Neural progenitor cell (in vitro differentiated cells): ENCODE results near the gene NUBPL. TPM values are rescaled to one million over a fixed set of nuclear protein-coding genes. Genes with fewer than 3 reads are reported as not detected.
"Not testable (repeated sequence)": the region's sequence is repeated elsewhere in the genome, so short reads cannot be mapped to it uniquely, and the experiment has no call there.

ENCODE experiments used
- DNase-seq: peaks from one replicate; pipeline ENCODE4 v3.0.0-alpha.2; 2016; ENCODE audit warnings: low spot score
- H2AFZ ChIP-seq: fragments of 200-600 bp; sonication (generic); replicated peaks from 2 replicates; pipeline ENCODE4 v1.6.1; 2016; ENCODE audit warnings: antibody characterized with exemption
- H3F3A ChIP-seq: fragments of 200-600 bp; sonication (generic); 2 replicates; pipeline ENCODE4 v1.6.1; 2016; ENCODE audit warnings: antibody characterized with exemption, low read depth
- H3K27ac ChIP-seq: fragments of 200-600 bp; sonication (generic); 2 replicates; pipeline ENCODE4 v1.5.1; 2016; ENCODE audit warnings: mild to moderate bottlenecking
- H3K27me3 ChIP-seq: fragments of 200-600 bp; sonication (generic); 2 replicates; pipeline ENCODE4 v1.6.1; 2016; ENCODE audit warnings: mild to moderate bottlenecking, moderate library complexity
- H3K36me3 ChIP-seq: fragments of 200-600 bp; sonication (generic); 2 replicates; pipeline ENCODE4 v1.5.1; 2016
- H3K4me1 ChIP-seq: fragments of 200-600 bp; sonication (generic); 2 replicates; pipeline ENCODE4 v1.6.1; 2016; ENCODE audit warnings: mixed run types
- H3K4me2 ChIP-seq: fragments of 200-600 bp; sonication (generic); 2 replicates; pipeline ENCODE4 v1.6.1; 2016
- H3K4me3 ChIP-seq: fragments of 200-600 bp; sonication (generic); 2 replicates; pipeline ENCODE4 v1.5.1; 2016
- H3K79me2 ChIP-seq: fragments of 200-600 bp; sonication (generic); 2 replicates; pipeline ENCODE4 v1.6.1; 2016; ENCODE audit warnings: low read depth
- H3K9ac ChIP-seq: fragments of 200-600 bp; sonication (generic); 2 replicates; pipeline ENCODE4 v1.6.1; 2016
- H3K9me3 ChIP-seq: fragments of 200-600 bp; sonication (generic); 2 replicates; pipeline ENCODE4 v1.5.1; 2016; ENCODE audit warnings: low read depth
- H4K20me1 ChIP-seq: fragments of 200-600 bp; sonication (generic); 2 replicates; pipeline ENCODE4 v1.6.1; 2016; ENCODE audit warnings: low read depth
- H3K27ac Mint-ChIP-seq: 3 replicates; pipeline ENCODE4 v1.8.0; 2021; ENCODE audit warnings: mixed read lengths
- H3K27me3 Mint-ChIP-seq: 2 replicates; pipeline ENCODE4 v1.8.0; 2022; ENCODE audit warnings: low read depth, mild to moderate bottlenecking, inconsistent platforms, moderate library complexity, mixed read lengths; ENCODE audit not compliant: insufficient read depth
- H3K36me3 Mint-ChIP-seq: 3 replicates; pipeline ENCODE4 v1.8.0; 2021; ENCODE audit warnings: mixed read lengths
- H3K4me1 Mint-ChIP-seq: 3 replicates; pipeline ENCODE4 v1.8.0; 2021; ENCODE audit warnings: mixed read lengths
- H3K4me3 Mint-ChIP-seq: 3 replicates; pipeline ENCODE4 v1.8.0; 2021; ENCODE audit warnings: mild to moderate bottlenecking, moderate library complexity, mixed read lengths
- H3K9me3 Mint-ChIP-seq: 3 replicates; pipeline ENCODE4 v1.8.0; 2020; ENCODE audit warnings: mixed read lengths
- CTCF ChIP-seq: fragments of 200-600 bp; sonication (generic); IDR thresholded peaks from 2 replicates; pipeline ENCODE4 v1.5.1; 2017; ENCODE audit warnings: antibody characterized with exemption, mild to moderate bottlenecking
- EZH2 ChIP-seq: fragments of 200-600 bp; sonication (generic); IDR thresholded peaks from 2 replicates; pipeline ENCODE4 v1.6.1; 2017; ENCODE audit warnings: antibody characterized with exemption, mild to moderate bottlenecking, moderate library complexity
- EZH2phosphoT487 ChIP-seq: fragments of 200-600 bp; sonication (generic); IDR thresholded peaks from 2 replicates; pipeline ENCODE4 v1.6.1; 2017; ENCODE audit warnings: antibody characterized with exemption
- total RNA-seq: library from RNA; depleted of rRNA; stranded (reverse); fragments of >200 nt; gene quantifications from 2 replicates; pipeline ENCODE4 v1.2.3, GENCODE V29; 2015; ENCODE audit warnings: low replicate concordance

The NUBPL gene
- total RNA-seq, 1 donor from 2014 or later = 29.3 TPM

- Histone ChIP-seq H3F3A (no peaks in the 10 kb centered on the region), H3K9me3 (no peaks in the 10 kb centered on the region), H4K20me1 (no peaks in the 10 kb centered on the region), H3K4me1 (no peaks in the 10 kb centered on the region), H3K4me3 (no peak overlapping the region), H3K9ac (no peak overlapping the region), H3K79me2 (no peaks in the 10 kb centered on the region), H2AFZ (no peak overlapping the region), H3K36me3 (no peaks in the 10 kb centered on the region), H3K27me3 (no peaks in the 10 kb centered on the region), H3K27ac (no peak overlapping the region), H3K4me2 (no peak overlapping the region)
- Mint-ChIP-seq H3K27me3 (no peaks in the 10 kb centered on the region), H3K4me3 (no peak overlapping the region), H3K9me3 (peaks cover 2% of the 10 kb centered on the region), H3K36me3 (peaks cover 6% of the 10 kb centered on the region), H3K4me1 (no peaks in the 10 kb centered on the region), H3K27ac (no peak overlapping the region)
- DNase-seq = no peak
- TF ChIP-seq EZH2phosphoT487 = no peak
- TF ChIP-seq CTCF = no peak
- TF ChIP-seq EZH2 = no peak
Measured at GRCh38 chr14:31854508-31855075, 293.4 kb downstream of the NUBPL start.

GRCh38 chr14:31855262-31855661, 294.1 kb downstream of the NUBPL start:
- Mint-ChIP-seq H3K27me3 (no peaks in the 10 kb centered on the region), H3K9me3 (peaks cover 2% of the 10 kb centered on the region), H3K4me1 (no peaks in the 10 kb centered on the region), H3K27ac (no peak overlapping the region), H3K36me3 (peaks cover 6% of the 10 kb centered on the region), H3K4me3 (no peak overlapping the region)
- no peaks in the 10 kb centered on the region for H3F3A ChIP-seq
- no peak for TF ChIP-seq CTCF
- no peak for TF ChIP-seq EZH2
- TF ChIP-seq EZH2phosphoT487 = no peak
- H2AFZ ChIP-seq = no peak overlapping the region
- H3K9me3 ChIP-seq = no peaks in the 10 kb centered on the region
- H3K27ac ChIP-seq = no peak overlapping the region
- no peaks in the 10 kb centered on the region for H3K79me2 ChIP-seq
- no peak overlapping the region for H3K4me2 ChIP-seq
- H3K4me3 ChIP-seq = no peak overlapping the region
- H3K9ac ChIP-seq = no peak overlapping the region
- no peaks in the 10 kb centered on the region for H3K4me1 ChIP-seq
- no peak for DNase-seq
- H3K36me3 ChIP-seq = no peaks in the 10 kb centered on the region
- H4K20me1 ChIP-seq = no peaks in the 10 kb centered on the region
- no peaks in the 10 kb centered on the region for H3K27me3 ChIP-seq

GRCh38 chr14:31856003-31856402, 294.8 kb downstream of the NUBPL start:
- H3K36me3 Mint-ChIP-seq, H3K9me3 Mint-ChIP-seq: not testable (repeated sequence)

GRCh38 chr14:31858868-31859267, 297.7 kb downstream of the NUBPL start:
- Histone ChIP-seq H3F3A (no peaks in the 10 kb centered on the region), H3K9me3 (no peaks in the 10 kb centered on the region), H3K27me3 (no peaks in the 10 kb centered on the region), H3K9ac (no peak overlapping the region), H3K27ac (no peak overlapping the region), H3K4me2 (no peak overlapping the region), H3K4me1 (no peaks in the 10 kb centered on the region), H3K79me2 (no peaks in the 10 kb centered on the region), H3K36me3 (no peaks in the 10 kb centered on the region), H4K20me1 (no peaks in the 10 kb centered on the region), H2AFZ (no peak overlapping the region), H3K4me3 (no peak overlapping the region)
- TF ChIP-seq EZH2phosphoT487 = no peak
- TF ChIP-seq CTCF = no peak
- no peak for TF ChIP-seq EZH2
- Mint-ChIP-seq H3K4me1 (no peaks in the 10 kb centered on the region), H3K4me3 (no peak overlapping the region), H3K27me3 (no peaks in the 10 kb centered on the region), H3K27ac (no peak overlapping the region), H3K9me3 (peaks cover 2% of the 10 kb centered on the region), H3K36me3 (peaks cover 7% of the 10 kb centered on the region)
- no peak for DNase-seq

More at GRCh38 chr14:31856003-31856402, 294.8 kb downstream of the NUBPL start:
- not testable (repeated sequence) for H2AFZ ChIP-seq, H3F3A ChIP-seq, H3K4me1 Mint-ChIP-seq, H3K4me3 ChIP-seq, H3K36me3 ChIP-seq, DNase-seq, H3K4me3 Mint-ChIP-seq, H3K9ac ChIP-seq, H3K27ac ChIP-seq, H3K4me1 ChIP-seq, H3K79me2 ChIP-seq, H3K27me3 ChIP-seq, H3K27ac Mint-ChIP-seq, H3K4me2 ChIP-seq, H4K20me1 ChIP-seq, H3K9me3 ChIP-seq, H3K27me3 Mint-ChIP-seq
